HUES6 (cell line): Measurements from ENCODE around the gene NAPA.

ENCODE experiments used
- H3K27ac ChIP-seq: 2 replicates; pipeline ENCODE4 v1.7.0; 2013; ENCODE audit warnings: low read depth, mild to moderate bottlenecking, low read length, inconsistent platforms
- H3K27me3 ChIP-seq: 2 replicates; pipeline ENCODE4 v1.6.1; 2013; ENCODE audit warnings: low read length; ENCODE audit not compliant: control insufficient read depth, insufficient read depth
- H3K36me3 ChIP-seq: 2 replicates; pipeline ENCODE4 v1.6.1; 2013; ENCODE audit warnings: low read length; ENCODE audit not compliant: control insufficient read depth, insufficient read depth
- H3K4me1 ChIP-seq: 2 replicates; pipeline ENCODE4 v1.6.1; 2013; ENCODE audit warnings: low read length; ENCODE audit not compliant: control insufficient read depth, insufficient read depth
- H3K4me3 ChIP-seq: 2 replicates; pipeline ENCODE4 v1.5.1; 2013; ENCODE audit warnings: low read depth, low read length
- H3K9ac ChIP-seq: one replicate; pipeline ENCODE4 v1.6.1; 2013; ENCODE audit warnings: mild to moderate bottlenecking, low read length
- H3K9me3 ChIP-seq: 2 replicates; pipeline ENCODE4 v1.6.1; 2013; ENCODE audit warnings: low read depth, low read length; ENCODE audit not compliant: control insufficient read depth, insufficient read depth

Gene NAPA

GRCh38 chr19:47448360-47448727, 66.5 kb downstream of the NAPA start:
- Histone ChIP-seq H3K4me3 (peak overlapping the region; percentile 88), H3K9me3 (no peaks in the 10 kb centered on the region), H3K27me3 (peaks cover 59% of the 10 kb centered on the region), H3K36me3 (no peaks in the 10 kb centered on the region), H3K27ac (no peak overlapping the region), H3K4me1 (peaks cover 15% of the 10 kb centered on the region; the same call in 1 of the 2 replicates), H3K9ac (no peak overlapping the region)

- Histone ChIP-seq H3K4me3 (peak overlapping the region; percentile 88), H3K27me3 (peaks cover 60% of the 10 kb centered on the region), H3K27ac (no peak overlapping the region), H3K9me3 (no peaks in the 10 kb centered on the region), H3K4me1 (peaks cover 15% of the 10 kb centered on the region; the same call in 1 of the 2 replicates), H3K9ac (peak overlapping the region; percentile 34), H3K36me3 (no peaks in the 10 kb centered on the region)
Measured at GRCh38 chr19:47447470-47448359, 67.1 kb downstream of the NAPA start.

- Histone ChIP-seq H3K9me3 (no peaks in the 10 kb centered on the region), H3K27ac (no peak overlapping the region), H3K27me3 (peaks cover 60% of the 10 kb centered on the region), H3K9ac (no peak overlapping the region), H3K4me1 (peaks cover 15% of the 10 kb centered on the region; the same call in 1 of the 2 replicates), H3K4me3 (peak overlapping the region; percentile 88), H3K36me3 (no peaks in the 10 kb centered on the region)
Measured at GRCh38 chr19:47446534-47447469, 68.1 kb downstream of the NAPA start.

GRCh38 chr19:47445937-47446402, 68.9 kb downstream of the NAPA start:
- no peak overlapping the region for H3K9ac ChIP-seq
- peak overlapping the region; percentile 48 for H3K4me3 ChIP-seq
- peaks cover 60% of the 10 kb centered on the region for H3K27me3 ChIP-seq

DNA sequence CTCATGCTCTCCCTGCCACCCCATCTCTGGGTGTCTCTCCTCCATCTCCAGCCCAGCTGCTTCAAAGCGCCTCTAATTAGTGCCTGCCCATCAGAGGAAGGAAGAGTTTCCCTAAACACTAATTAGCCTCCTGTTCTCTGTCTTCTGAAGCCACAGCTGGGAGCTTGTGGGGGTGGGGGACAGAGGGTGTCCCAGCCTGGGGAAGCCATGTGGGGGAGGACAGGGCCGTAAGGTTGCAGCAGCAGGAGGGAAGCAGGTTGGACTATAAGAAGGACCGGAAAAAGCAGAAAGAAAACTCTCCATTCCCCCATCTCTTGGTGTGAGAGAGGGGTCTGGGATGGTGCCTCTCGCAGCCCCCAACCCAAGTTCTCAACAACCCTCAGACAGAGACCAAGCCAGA, 69.3 kb downstream of the NAPA start:
- Histone ChIP-seq H3K27me3 (peaks cover 59% of the 10 kb centered on the region), H3K9ac (no peak overlapping the region), H3K27ac (no peak overlapping the region), H3K4me3 (peak overlapping the region; percentile 48), H3K4me1 (peaks cover 15% of the 10 kb centered on the region; the same call in 1 of the 2 replicates), H3K36me3 (no peaks in the 10 kb centered on the region), H3K9me3 (no peaks in the 10 kb centered on the region)

More at GRCh38 chr19:47445937-47446402, 68.9 kb downstream of the NAPA start:
- no peaks in the 10 kb centered on the region for H3K36me3 ChIP-seq
- no peak overlapping the region for H3K27ac ChIP-seq
- peaks cover 15% of the 10 kb centered on the region; the same call in 1 of the 2 replicates for H3K4me1 ChIP-seq
- no peaks in the 10 kb centered on the region for H3K9me3 ChIP-seq

- H3K4me1 ChIP-seq: peaks cover 15% of the 10 kb centered on the region; the same call in 1 of the 2 replicates
- no peak overlapping the region for H3K9ac ChIP-seq
- H3K9me3 ChIP-seq: no peaks in the 10 kb centered on the region
- H3K4me3 ChIP-seq: no peak overlapping the region
- H3K36me3 ChIP-seq: no peaks in the 10 kb centered on the region
- H3K27ac ChIP-seq: no peak overlapping the region
- peaks cover 53% of the 10 kb centered on the region for H3K27me3 ChIP-seq
Measured at GRCh38 chr19:47444388-47444821, 70.5 kb downstream of the NAPA start.

- Histone ChIP-seq H3K9me3 (no peaks in the 10 kb centered on the region), H3K9ac (no peak overlapping the region), H3K36me3 (no peaks in the 10 kb centered on the region), H3K27ac (no peak overlapping the region), H3K27me3 (peaks cover 42% of the 10 kb centered on the region), H3K4me3 (no peak overlapping the region), H3K4me1 (peaks cover 8% of the 10 kb centered on the region; the same call in 1 of the 2 replicates)
Measured at GRCh38 chr19:47443331-47443730, 71.5 kb downstream of the NAPA start.

- Histone ChIP-seq H3K4me3 (no peak overlapping the region), H3K27me3 (peaks cover 6% of the 10 kb centered on the region; the same call in 1 of the 2 replicates), H3K9me3 (no peaks in the 10 kb centered on the region), H3K4me1 (no peaks in the 10 kb centered on the region), H3K36me3 (no peaks in the 10 kb centered on the region), H3K27ac (no peak overlapping the region), H3K9ac (no peak overlapping the region)
Measured at GRCh38 chr19:47438793-47439220, 76.1 kb downstream of the NAPA start.
